Measurements from ENCODE around the gene MSANTD2.

- TF ChIP-seq CTCF (IDR thresholded peaks at IDR 0.05 in 2 of 3, conservative IDR thresholded peaks at IDR 0.05 in 1 of 3; ENCODE audit: insufficient read depth in 2 of 3, low read depth in 1 of 3, low read length in 3 of 3) (no peak), SPI1 (IDR thresholded peaks at IDR 0.05; ENCODE audit: borderline replicate concordance, low read depth, low read length) (no peak), ZNF79 (CRISPR knock-in tag; IDR thresholded peaks at IDR 0.05; ENCODE audit: low read depth) (no peak), POLR2A (conservative IDR thresholded peaks at IDR 0.05) (no peak), RERE (CRISPR knock-in tag; IDR thresholded peaks at IDR 0.05; ENCODE audit: borderline replicate concordance) (no peak), ZNF696 (CRISPR knock-in tag; conservative IDR thresholded peaks at IDR 0.05) (no peak), E2F6 (IDR thresholded peaks at IDR 0.05; ENCODE audit: borderline replicate concordance in 1 of 2, extremely low read depth in 1 of 2, insufficient read depth in 1 of 2, insufficient read length in 1 of 2, low read depth in 1 of 2, low read length in 1 of 2, poor library complexity in 1 of 2, severe bottlenecking in 1 of 2) (no peak), ATF4 (CRISPR knock-in tag; IDR thresholded peaks at IDR 0.05) (no peak), GMEB1 (CRISPR knock-in tag; IDR thresholded peaks at IDR 0.05) (no peak), ZNF239 (CRISPR knock-in tag; IDR thresholded peaks at IDR 0.05) (no peak), SMARCA4 (IDR thresholded peaks at IDR 0.05) (no peak)
Observed at GRCh38 chr11:124745270-124745834, 54.9 kb downstream of the MSANTD2 start.
